Activated CD4-positive, alpha-beta T cell treated with anti-CD3 and anti-CD28 coated beads for 36 hours (primary cell): ENCODE results near the gene VWA5A. TPM values are rescaled to one million over a fixed set of nuclear protein-coding genes. Genes with fewer than 3 reads are reported as not detected.
"Not testable (repeated sequence)": the region's sequence is repeated elsewhere in the genome, so short reads cannot be mapped to it uniquely, and the experiment has no call there.

ENCODE experiments used
- ATAC-seq: fragments of 200-7000 bp; cut with Tn5 transposase; one replicate; pipeline ENCODE4 v1.10.0; 2021; ENCODE audit warnings: mild to moderate bottlenecking, moderate library complexity
- CTCF ChIA-PET: fragments of 350-600 bp; sonication (Branson Sonifier 250); formaldehyde crosslinking; loops from one replicate; lab custom pipeline; 2021; ENCODE audit warnings: antibody characterized with exemption; lab: Charles Lee
- POLR2A ChIA-PET: fragments of 350-600 bp; sonication (Branson Sonifier 250); formaldehyde crosslinking; loops from one replicate; lab custom pipeline; 2021; ENCODE audit warnings: antibody characterized with exemption, inconsistent platforms; lab: Charles Lee
- DNase-seq: peaks from one replicate; pipeline ENCODE4 v3.0.0-alpha.2; 2020
- H3K27ac Mint-ChIP-seq: one replicate; pipeline ENCODE4 v1.8.0; 2021; ENCODE audit warnings: mixed read lengths
- H3K27me3 Mint-ChIP-seq: one replicate; pipeline ENCODE4 v1.8.0; 2021; ENCODE audit warnings: mixed read lengths
- H3K36me3 Mint-ChIP-seq: one replicate; pipeline ENCODE4 v1.8.0; 2021; ENCODE audit warnings: low read depth, mixed read lengths
- H3K4me1 Mint-ChIP-seq: one replicate; pipeline ENCODE4 v1.8.0; 2021; ENCODE audit warnings: mixed read lengths
- H3K4me3 Mint-ChIP-seq: one replicate; pipeline ENCODE4 v1.8.0; 2021; ENCODE audit warnings: mild to moderate bottlenecking, moderate library complexity, mixed read lengths
- H3K9me3 Mint-ChIP-seq: one replicate; pipeline ENCODE4 v1.8.0; 2021; ENCODE audit warnings: low read depth, mixed read lengths
- intact Hi-C, 2 experiments: fragments of 100-400 bp; cut with DNase I in 1 of 2; cut with micrococcal nuclease in 1 of 2; formaldehyde crosslinking; loops; one replicate each; pipeline versions ENCODE4 v1.14.2 to v1.15.1; 2022 to 2024; cut with DNase I, micrococcal nuclease
- total RNA-seq, 2 experiments: library from RNA; stranded (reverse); gene quantifications; one replicate each; pipeline ENCODE4 v1.2.3, GENCODE V29; 2021

VWA5A gene
- total RNA-seq, 2 experiments from 2014 or later = 8.6 to 8.8 TPM

DNA sequence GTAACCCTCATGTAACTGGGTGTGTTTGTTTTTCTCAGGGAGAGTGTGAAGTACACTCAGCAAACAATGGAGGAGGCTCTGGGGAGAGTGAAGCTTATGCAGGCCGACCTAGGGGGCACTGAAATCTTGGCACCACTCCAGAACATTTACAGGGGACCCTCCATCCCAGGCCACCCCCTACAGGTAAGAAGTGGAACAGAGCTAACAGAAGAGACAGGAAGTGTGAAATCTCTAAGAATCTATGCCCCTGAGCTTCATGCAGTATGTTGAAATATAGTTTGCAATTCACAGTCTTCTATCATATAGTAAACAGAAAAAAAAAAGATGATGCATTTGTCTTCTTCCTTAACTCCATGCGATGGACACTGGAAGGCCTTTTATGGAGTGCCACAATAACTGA is 8.4 kb downstream of the VWA5A start:
- Mint-ChIP-seq H3K36me3 (peaks cover 30% of the 10 kb centered on the region), H3K27ac (no peak overlapping the region), H3K27me3 (no peaks in the 10 kb centered on the region), H3K4me1 (no peaks in the 10 kb centered on the region), H3K4me3 (no peak overlapping the region), H3K9me3 (peaks cover 4% of the 10 kb centered on the region)
- DNase-seq (no peak), ATAC-seq (no peak)
- ChIA-PET CTCF (interaction anchor here (1.0 kb wide), 1 partner anchor 9 kb away, joined by 3 read pairs; the partner anchor contains the start of gene VWA5A), POLR2A (no interaction called here)
- intact Hi-C loops = no loop called here

- POLR2A ChIA-PET, H3K9me3 Mint-ChIP-seq, H3K27ac Mint-ChIP-seq, H3K27me3 Mint-ChIP-seq, intact Hi-C loops, H3K4me1 Mint-ChIP-seq, CTCF ChIA-PET, ATAC-seq, DNase-seq, H3K4me3 Mint-ChIP-seq: not testable (repeated sequence)
- peaks cover 23% of the 10 kb centered on the region for H3K36me3 Mint-ChIP-seq
Observed at GRCh38 chr11:124127134-124127533, 11.9 kb downstream of the VWA5A start.

DNA sequence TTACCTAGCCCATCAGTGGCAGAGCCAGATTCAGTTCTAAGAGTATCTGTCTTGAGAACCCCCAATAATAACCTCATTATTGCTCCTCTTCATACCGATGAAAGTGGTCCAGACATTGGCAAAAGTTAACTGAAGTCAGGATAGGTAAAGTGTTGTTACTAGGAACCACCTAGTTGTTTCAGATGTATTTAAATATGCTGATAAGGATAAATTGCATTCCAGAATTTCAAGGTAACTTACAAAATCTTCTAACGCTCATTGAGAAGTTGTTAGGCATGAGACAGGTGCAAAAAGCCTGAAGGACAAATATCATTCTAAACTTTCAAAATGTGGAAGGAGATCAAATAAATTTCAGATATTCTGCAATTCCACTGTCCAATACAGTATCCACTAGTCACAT is 27.8 kb downstream of the VWA5A start:
- Mint-ChIP-seq H3K36me3 (peaks cover 16% of the 10 kb centered on the region), H3K4me1 (no peaks in the 10 kb centered on the region), H3K4me3 (no peak overlapping the region), H3K27me3 (no peaks in the 10 kb centered on the region), H3K27ac (no peak overlapping the region), H3K9me3 (peaks cover 7% of the 10 kb centered on the region)
- ATAC-seq = no peak
- no peak for DNase-seq
- intact Hi-C loops = no loop called here
- POLR2A ChIA-PET = no interaction called here
- CTCF ChIA-PET = no interaction called here

GRCh38 chr11:124147951-124148350 is 32.7 kb downstream of the VWA5A start:
- ATAC-seq = no peak
- H3K27ac Mint-ChIP-seq = no peak overlapping the region
- H3K9me3 Mint-ChIP-seq = no peaks in the 10 kb centered on the region
- H3K4me3 Mint-ChIP-seq = no peak overlapping the region
- H3K36me3 Mint-ChIP-seq = no peaks in the 10 kb centered on the region
- POLR2A ChIA-PET = no interaction called here
- CTCF ChIA-PET = no interaction called here
- DNase-seq = no peak
- H3K27me3 Mint-ChIP-seq = no peaks in the 10 kb centered on the region
- intact Hi-C loops = no loop called here
- H3K4me1 Mint-ChIP-seq = no peaks in the 10 kb centered on the region

DNA sequence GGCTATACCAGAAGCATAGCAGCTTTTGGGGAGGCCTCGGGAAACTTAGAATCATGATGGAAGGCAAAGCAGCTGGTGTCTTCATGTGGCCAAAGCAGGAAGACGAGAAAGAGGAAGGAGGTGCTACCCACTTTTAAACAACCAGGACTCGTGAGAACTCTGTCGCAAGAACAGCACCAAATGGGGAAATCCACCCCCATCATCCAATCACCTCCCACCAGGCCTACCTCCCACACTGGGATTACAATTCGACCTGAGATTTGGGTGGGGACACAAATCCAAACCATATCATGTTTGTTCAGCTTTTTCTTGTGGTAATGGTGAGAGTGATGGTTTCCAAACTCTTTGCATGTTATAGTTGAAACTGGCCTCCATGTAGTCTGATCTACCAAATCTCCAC is 35.4 kb downstream of the VWA5A start:
- Mint-ChIP-seq H3K27ac (no peak overlapping the region), H3K4me3 (no peak overlapping the region), H3K27me3 (peaks cover 4% of the 10 kb centered on the region), H3K36me3 (no peaks in the 10 kb centered on the region), H3K4me1 (no peaks in the 10 kb centered on the region), H3K9me3 (no peaks in the 10 kb centered on the region)
- no peak for DNase-seq
- intact Hi-C loops = no loop called here
- ChIA-PET POLR2A (no interaction called here), CTCF (no interaction called here)
- ATAC-seq = no peak

- DNase-seq = no peak
- Mint-ChIP-seq H3K9me3 (no peaks in the 10 kb centered on the region), H3K36me3 (no peaks in the 10 kb centered on the region), H3K4me1 (no peaks in the 10 kb centered on the region), H3K4me3 (no peak overlapping the region), H3K27me3 (peaks cover 10% of the 10 kb centered on the region), H3K27ac (no peak overlapping the region)
- ChIA-PET CTCF (interaction anchor here (1.5 kb wide), 1 partner anchor 11 kb away, joined by 4 read pairs; no protein-coding TSS in a partner anchor), POLR2A (no interaction called here)
- no peak for ATAC-seq
- intact Hi-C loops = no loop called here
Observed at GRCh38 chr11:124152770-124153407, 37.6 kb downstream of the VWA5A start.

DNA sequence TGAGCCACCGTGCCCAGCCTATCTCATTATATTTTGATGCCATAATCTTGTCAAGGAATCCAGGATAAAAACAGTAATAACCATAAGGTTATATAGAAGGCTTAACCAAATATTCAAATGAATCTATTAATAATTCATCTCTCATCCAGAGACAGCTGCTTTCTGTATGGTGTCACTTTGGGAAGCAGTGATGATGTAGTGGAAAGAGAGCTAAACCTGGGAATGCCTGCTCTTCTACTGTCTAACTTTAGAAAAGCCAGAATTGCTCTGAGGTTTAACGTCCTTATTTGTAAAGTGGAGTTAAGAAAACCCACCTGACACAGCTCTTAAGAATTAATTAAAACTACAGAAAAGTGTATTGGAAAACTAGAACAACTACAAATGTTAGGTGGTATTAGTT is 38.6 kb downstream of the VWA5A start:
- CTCF ChIA-PET = interaction anchor here (1.1 kb wide), 1 partner anchor 40 kb away, joined by 4 read pairs; no protein-coding TSS in a partner anchor
- Mint-ChIP-seq H3K4me3 (no peak overlapping the region), H3K36me3 (no peaks in the 10 kb centered on the region), H3K9me3 (no peaks in the 10 kb centered on the region), H3K27ac (no peak overlapping the region), H3K27me3 (peaks cover 13% of the 10 kb centered on the region), H3K4me1 (no peaks in the 10 kb centered on the region)
- ATAC-seq (no peak), DNase-seq (no peak)
- intact Hi-C loops = no loop called here
- POLR2A ChIA-PET = no interaction called here

DNA sequence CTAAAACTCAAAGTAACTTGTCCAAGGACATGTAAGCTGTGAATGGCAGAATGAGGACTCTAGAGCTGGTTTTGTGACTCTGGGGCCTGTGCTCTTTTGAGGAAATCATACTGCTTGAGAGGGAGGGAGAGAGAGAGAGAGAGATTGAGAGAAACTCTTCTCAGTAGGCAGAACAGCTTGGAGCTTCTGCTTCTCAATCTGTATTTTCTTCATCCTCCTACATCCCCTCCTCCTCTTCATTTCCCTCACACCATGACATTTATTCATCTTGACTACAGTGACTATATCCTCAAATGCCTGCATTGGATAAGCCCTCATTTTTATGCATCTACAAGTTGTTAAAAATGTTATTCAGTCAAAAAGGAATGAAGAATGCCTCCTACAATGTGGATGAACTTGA is 44.2 kb downstream of the VWA5A start:
- ATAC-seq = no peak
- H3K4me1 Mint-ChIP-seq = no peaks in the 10 kb centered on the region
- peaks cover 17% of the 10 kb centered on the region for H3K27me3 Mint-ChIP-seq
- ChIA-PET CTCF (no interaction called here), POLR2A (no interaction called here)
- intact Hi-C loops = no loop called here
- H3K9me3 Mint-ChIP-seq = no peaks in the 10 kb centered on the region
- H3K27ac Mint-ChIP-seq = no peak overlapping the region
- H3K4me3 Mint-ChIP-seq = no peak overlapping the region
- no peak for DNase-seq
- H3K36me3 Mint-ChIP-seq = no peaks in the 10 kb centered on the region

- DNase-seq (no peak), ATAC-seq (no peak)
- Mint-ChIP-seq H3K27ac (no peak overlapping the region), H3K4me1 (no peaks in the 10 kb centered on the region), H3K4me3 (no peak overlapping the region), H3K27me3 (peaks cover 14% of the 10 kb centered on the region), H3K9me3 (no peaks in the 10 kb centered on the region), H3K36me3 (no peaks in the 10 kb centered on the region)
- POLR2A ChIA-PET = no interaction called here
- intact Hi-C loops = no loop called here
- CTCF ChIA-PET = no interaction called here
Observed at GRCh38 chr11:124160986-124161385, 45.7 kb downstream of the VWA5A start.

DNA sequence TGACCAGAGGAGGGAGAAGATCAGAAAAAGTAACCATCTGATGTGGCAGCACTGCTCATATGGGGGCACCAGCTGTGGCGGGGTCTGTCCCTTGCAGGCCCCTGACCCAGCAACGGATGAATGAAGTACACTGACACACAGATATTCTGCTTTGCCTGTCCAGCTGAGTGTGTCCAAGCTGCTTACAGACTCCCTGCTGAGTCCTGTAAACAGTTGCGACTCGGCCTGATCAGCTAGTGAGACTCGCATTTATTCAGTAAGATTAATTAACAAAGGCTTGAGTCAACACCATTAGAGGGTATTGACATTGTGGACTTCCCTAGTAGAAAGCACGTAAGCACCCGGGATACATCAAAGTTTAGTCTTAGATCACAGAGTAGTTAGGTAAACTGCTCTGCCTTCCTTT is 52.6 kb downstream of the VWA5A start:
- ChIA-PET POLR2A (no interaction called here), CTCF (no interaction called here)
- DNase-seq = no peak
- H3K36me3 Mint-ChIP-seq = no peaks in the 10 kb centered on the region
- intact Hi-C loops = no loop called here
- H3K4me3 Mint-ChIP-seq = no peak overlapping the region
- no peak for ATAC-seq
- peaks cover 15% of the 10 kb centered on the region for H3K27me3 Mint-ChIP-seq
- no peak overlapping the region for H3K27ac Mint-ChIP-seq
- no peaks in the 10 kb centered on the region for H3K9me3 Mint-ChIP-seq
- no peaks in the 10 kb centered on the region for H3K4me1 Mint-ChIP-seq

- Mint-ChIP-seq H3K27me3 (peaks cover 12% of the 10 kb centered on the region), H3K27ac (no peak overlapping the region), H3K4me3 (no peak overlapping the region), H3K9me3 (no peaks in the 10 kb centered on the region), H3K4me1 (no peaks in the 10 kb centered on the region), H3K36me3 (no peaks in the 10 kb centered on the region)
- no peak for DNase-seq
- ChIA-PET POLR2A (no interaction called here), CTCF (no interaction called here)
- no peak for ATAC-seq
- intact Hi-C loops = no loop called here
Observed at GRCh38 chr11:124168796-124169195, 53.5 kb downstream of the VWA5A start.

- H3K27ac Mint-ChIP-seq, H3K4me3 Mint-ChIP-seq, DNase-seq, CTCF ChIA-PET, H3K4me1 Mint-ChIP-seq, H3K36me3 Mint-ChIP-seq, POLR2A ChIA-PET, ATAC-seq, H3K9me3 Mint-ChIP-seq, intact Hi-C loops: not testable (repeated sequence)
- H3K27me3 Mint-ChIP-seq = peaks cover 10% of the 10 kb centered on the region
Observed at GRCh38 chr11:124170315-124170714, 55.1 kb downstream of the VWA5A start.
